Hepatocyte (in vitro differentiated cells): Measurements from ENCODE around the gene HOXD13. TPM values are rescaled to one million over a fixed set of nuclear protein-coding genes. Genes with fewer than 3 reads are reported as not detected.

Experiments used
- DNase-seq: peaks from one replicate; pipeline ENCODE4 v3.0.0-alpha.2; 2016; ENCODE audit warnings: low spot score
- H2AFZ ChIP-seq: fragments of 200-600 bp; sonication (generic); 2 replicates; pipeline ENCODE4 v1.6.0; 2016; ENCODE audit warnings: antibody characterized with exemption, mild to moderate bottlenecking
- H3K27ac ChIP-seq: fragments of 200-600 bp; sonication (generic); 2 replicates; pipeline ENCODE4 v1.5.1; 2016; ENCODE audit warnings: mild to moderate bottlenecking
- H3K27me3 ChIP-seq: fragments of 200-600 bp; sonication (generic); 2 replicates; pipeline ENCODE4 v1.6.1; 2016
- H3K36me3 ChIP-seq: fragments of 200-600 bp; sonication (generic); replicated peaks from 2 replicates; pipeline ENCODE4 v1.5.1; 2016; ENCODE audit warnings: low read depth; ENCODE audit not compliant: insufficient read depth
- H3K4me1 ChIP-seq: fragments of 200-600 bp; sonication (generic); 2 replicates; pipeline ENCODE4 v1.5.1; 2016; ENCODE audit warnings: mild to moderate bottlenecking, moderate library complexity; ENCODE audit not compliant: insufficient read depth
- H3K4me2 ChIP-seq: fragments of 200-600 bp; sonication (generic); 2 replicates; pipeline ENCODE4 v1.6.0; 2016
- H3K4me3 ChIP-seq: fragments of 200-600 bp; sonication (generic); 2 replicates; pipeline ENCODE4 v1.5.1; 2016; ENCODE audit warnings: mild to moderate bottlenecking
- H3K79me2 ChIP-seq: fragments of 200-600 bp; sonication (generic); 2 replicates; pipeline ENCODE4 v1.6.0; 2017; ENCODE audit warnings: mild to moderate bottlenecking
- H3K9me2 ChIP-seq: fragments of 200-600 bp; sonication (generic); replicated peaks from 2 replicates; pipeline ENCODE4 v1.6.0; 2017; ENCODE audit warnings: mild to moderate bottlenecking; ENCODE audit not compliant: insufficient read depth
- H3K9me3 ChIP-seq: fragments of 200-600 bp; sonication (generic); 2 replicates; pipeline ENCODE4 v1.5.1; 2016; ENCODE audit warnings: low read depth, mild to moderate bottlenecking
- H4K20me1 ChIP-seq: fragments of 200-600 bp; sonication (generic); 2 replicates; pipeline ENCODE4 v1.6.0; 2016; ENCODE audit warnings: mild to moderate bottlenecking; ENCODE audit not compliant: insufficient read depth, poor library complexity, severe bottlenecking
- EZH2 ChIP-seq: fragments of 200-600 bp; sonication (generic); IDR thresholded peaks from 2 replicates; pipeline ENCODE4 v1.6.1; 2016; ENCODE audit warnings: antibody characterized with exemption, mild to moderate bottlenecking, borderline replicate concordance
- EZH2phosphoT487 ChIP-seq: fragments of 200-600 bp; sonication (generic); IDR thresholded peaks from one replicate; pipeline ENCODE4 v1.6.1; 2018; ENCODE audit warnings: antibody characterized with exemption, mild to moderate bottlenecking, low read depth, moderate library complexity; ENCODE audit not compliant: unreplicated experiment, severe bottlenecking
- WGBS: methylation state at CpG from one replicate; pipeline ENCODE4 v1.1.6; 2016; ENCODE audit warnings: low lambda C conversion rate; ENCODE audit errors: missing lambda C conversion rate; 5-methylcytosine and 5-hydroxymethylcytosine counted together
- polyA plus RNA-seq: library from polyadenylated mRNA; unstranded; fragments of >200 nt; fragmentation: Nextera tagmentation; extraction: Ambion mirVana; gene quantifications from 2 replicates; pipeline ENCODE4 v1.2.1, GENCODE V29; 2016
- total RNA-seq: library from RNA; depleted of rRNA; stranded (reverse); fragments of >200 nt; gene quantifications from 2 replicates; pipeline ENCODE4 v1.2.3, GENCODE V29; 2014
- TF ChIP-seq, protein P1 (sequence below): fragments of 200-600 bp; sonication (generic); IDR thresholded peaks from 2 replicates; pipeline ENCODE4 v1.5.1; 2016; ENCODE audit warnings: antibody characterized with exemption, mild to moderate bottlenecking; ENCODE audit not compliant: poor library complexity

Gene HOXD13
- total and polyA plus RNA-seq, 2 experiments from 2014 or later: 24.7 to 37.2 TPM

DNA sequence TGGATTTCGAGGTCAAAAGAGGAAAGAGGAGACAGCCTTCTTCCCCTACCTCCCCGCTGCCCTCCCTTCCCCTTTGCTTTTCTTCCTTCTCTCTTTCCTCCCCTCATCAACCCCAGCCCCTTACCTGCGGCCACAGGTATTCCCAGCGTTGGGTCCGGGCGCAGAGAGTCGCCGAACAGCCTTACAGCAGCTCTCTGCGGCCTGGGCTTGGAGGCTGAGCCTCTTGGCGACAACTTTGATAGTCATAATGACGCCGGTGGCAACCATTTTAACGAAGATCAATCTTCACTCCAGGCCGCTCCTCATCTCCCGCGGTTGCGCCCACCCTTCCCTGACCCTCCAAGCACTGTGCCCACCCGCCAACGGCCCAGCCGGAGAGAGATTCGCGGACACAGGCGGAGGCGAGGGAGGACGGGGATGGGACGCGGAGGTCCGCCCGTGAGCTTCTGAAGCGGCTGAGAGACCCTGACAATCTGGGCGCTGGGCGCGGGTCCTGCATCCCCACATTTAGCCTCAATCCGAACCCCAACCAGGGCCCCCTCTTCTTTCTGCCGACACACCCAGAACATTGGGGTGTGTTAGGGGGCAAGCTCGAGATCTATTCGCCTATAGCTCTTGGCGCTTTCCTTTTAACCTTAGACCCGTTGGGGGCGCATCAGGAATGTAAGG lies 7.3 kb upstream of the HOXD13 start:
- TF ChIP-seq EZH2 (peak; percentile 66), EZH2phosphoT487 (no peak)
- no peak for DNase-seq
- Histone ChIP-seq H3K9me2 (no peaks in the 10 kb centered on the region), H3K4me1 (peaks cover 11% of the 10 kb centered on the region), H2AFZ (peak overlapping the region; percentile 22), H3K27me3 (peaks cover 98% of the 10 kb centered on the region), H3K36me3 (no peaks in the 10 kb centered on the region), H3K79me2 (peaks cover 55% of the 10 kb centered on the region), H3K9me3 (no peaks in the 10 kb centered on the region), H4K20me1 (no peaks in the 10 kb centered on the region), H3K4me3 (peak overlapping the region; percentile 51), H3K4me2 (peak overlapping the region; percentile 84), H3K27ac (peak overlapping the region; percentile 88)
- WGBS: 3% methylated on average over 36 of the region's 40 CpGs

DNA sequence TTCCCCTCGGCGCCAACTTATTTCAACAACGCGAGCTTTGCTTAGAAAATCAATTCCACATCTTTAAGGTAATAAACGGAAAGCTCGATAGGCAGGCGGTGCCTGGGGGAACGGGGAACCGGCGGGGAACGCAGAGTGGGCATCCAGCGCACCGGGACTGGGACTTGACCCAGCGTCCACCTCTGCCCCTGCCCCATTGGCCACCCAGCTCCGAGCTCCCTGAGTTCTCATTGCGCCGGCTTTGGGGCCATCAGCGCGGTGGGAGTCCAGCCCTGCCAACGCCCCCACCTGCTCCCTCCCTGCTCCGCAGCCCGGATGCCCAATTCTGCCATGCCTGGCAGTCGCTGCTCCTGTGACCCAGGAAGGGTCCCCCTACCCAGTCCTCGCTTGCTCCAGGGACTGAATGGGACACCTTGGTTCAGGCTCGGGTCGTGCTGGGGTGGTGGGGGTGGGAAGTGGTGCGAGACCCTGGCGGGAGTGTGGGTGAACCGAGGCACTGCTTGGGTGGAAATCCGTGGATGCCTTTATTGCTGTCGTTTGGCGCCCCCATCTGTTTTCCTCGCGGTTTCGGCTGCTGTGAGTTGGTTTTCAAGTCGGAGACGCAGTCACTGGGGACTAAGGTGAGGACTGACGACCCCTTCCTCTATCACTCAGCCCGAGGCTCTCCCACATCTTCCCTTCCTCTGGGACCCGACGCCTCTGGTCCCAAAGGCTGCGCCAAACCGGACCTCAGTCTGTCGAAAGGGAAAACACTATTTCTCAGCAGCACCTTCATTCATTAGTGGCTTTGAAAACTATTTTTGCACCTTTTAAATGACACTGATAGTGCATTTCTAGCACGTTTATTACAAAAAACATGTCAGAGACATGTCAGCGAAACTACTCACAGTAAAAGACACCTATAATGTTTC lies 6.4 kb upstream of the HOXD13 start:
- Histone ChIP-seq H3K27me3 (peaks cover 100% of the 10 kb centered on the region), H3K27ac (peak overlapping the region; percentile 88), H2AFZ (peak overlapping the region; percentile 22), H4K20me1 (no peaks in the 10 kb centered on the region), H3K9me2 (no peaks in the 10 kb centered on the region), H3K9me3 (no peaks in the 10 kb centered on the region), H3K4me3 (peak overlapping the region; percentile 51), H3K4me2 (peak overlapping the region; percentile 84), H3K36me3 (no peaks in the 10 kb centered on the region), H3K79me2 (peaks cover 56% of the 10 kb centered on the region), H3K4me1 (peaks cover 11% of the 10 kb centered on the region)
- 3% methylated on average over 41 of the region's 46 CpGs for WGBS
- peak; percentile 76 for DNase-seq
- TF ChIP-seq EZH2phosphoT487 (no peak), EZH2 (peak; percentile 9)
- TF ChIP-seq, protein P1, sequence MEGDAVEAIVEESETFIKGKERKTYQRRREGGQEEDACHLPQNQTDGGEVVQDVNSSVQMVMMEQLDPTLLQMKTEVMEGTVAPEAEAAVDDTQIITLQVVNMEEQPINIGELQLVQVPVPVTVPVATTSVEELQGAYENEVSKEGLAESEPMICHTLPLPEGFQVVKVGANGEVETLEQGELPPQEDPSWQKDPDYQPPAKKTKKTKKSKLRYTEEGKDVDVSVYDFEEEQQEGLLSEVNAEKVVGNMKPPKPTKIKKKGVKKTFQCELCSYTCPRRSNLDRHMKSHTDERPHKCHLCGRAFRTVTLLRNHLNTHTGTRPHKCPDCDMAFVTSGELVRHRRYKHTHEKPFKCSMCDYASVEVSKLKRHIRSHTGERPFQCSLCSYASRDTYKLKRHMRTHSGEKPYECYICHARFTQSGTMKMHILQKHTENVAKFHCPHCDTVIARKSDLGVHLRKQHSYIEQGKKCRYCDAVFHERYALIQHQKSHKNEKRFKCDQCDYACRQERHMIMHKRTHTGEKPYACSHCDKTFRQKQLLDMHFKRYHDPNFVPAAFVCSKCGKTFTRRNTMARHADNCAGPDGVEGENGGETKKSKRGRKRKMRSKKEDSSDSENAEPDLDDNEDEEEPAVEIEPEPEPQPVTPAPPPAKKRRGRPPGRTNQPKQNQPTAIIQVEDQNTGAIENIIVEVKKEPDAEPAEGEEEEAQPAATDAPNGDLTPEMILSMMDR: peak; percentile 73

DNA sequence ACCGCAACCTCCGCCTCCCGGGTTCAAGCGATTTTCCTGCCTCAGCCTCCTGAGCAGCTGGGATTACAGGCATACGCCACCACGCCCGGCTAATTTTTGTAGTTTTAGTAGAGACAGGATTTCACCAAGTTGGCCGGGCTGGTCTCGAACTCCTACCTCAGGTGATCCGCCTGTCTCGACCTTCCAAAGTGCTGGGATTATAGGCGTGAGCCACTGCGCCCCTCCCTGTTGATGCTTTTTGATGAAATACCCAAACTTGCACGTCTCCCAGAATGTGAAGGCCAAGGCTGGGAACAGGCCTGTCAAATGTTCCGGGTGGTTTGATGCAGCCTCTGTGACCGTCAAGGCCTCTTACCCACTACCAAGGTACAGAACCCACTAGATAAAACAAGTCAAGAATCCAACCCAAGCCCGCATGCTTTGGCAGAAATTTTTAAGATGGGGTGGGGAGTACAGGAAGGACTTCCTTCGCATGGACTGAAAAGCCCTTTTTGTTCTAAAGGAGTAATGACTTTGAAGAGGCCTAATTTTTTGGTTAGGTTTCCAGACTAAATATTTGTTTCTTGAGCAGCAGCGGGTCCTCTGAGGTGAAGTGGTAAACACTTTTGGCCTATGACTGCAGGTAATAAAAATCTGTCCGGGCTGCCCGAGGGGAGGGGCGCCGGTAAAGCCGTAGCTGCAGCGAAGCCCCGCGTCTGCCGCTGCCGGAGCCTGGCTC lies 5.0 kb upstream of the HOXD13 start:
- WGBS: 29% methylated on average over 29 of the region's 29 CpGs
- Histone ChIP-seq H3K36me3 (no peaks in the 10 kb centered on the region), H3K27ac (peak overlapping the region; percentile 48), H3K4me1 (peaks cover 11% of the 10 kb centered on the region), H3K4me3 (peak overlapping the region; percentile 50), H2AFZ (peak overlapping the region; percentile 59), H3K9me3 (no peaks in the 10 kb centered on the region), H3K9me2 (no peaks in the 10 kb centered on the region), H3K27me3 (peaks cover 98% of the 10 kb centered on the region), H4K20me1 (no peaks in the 10 kb centered on the region), H3K79me2 (peaks cover 59% of the 10 kb centered on the region), H3K4me2 (peak overlapping the region; percentile 88)
- TF ChIP-seq, protein P1: no peak
- TF ChIP-seq EZH2: no peak
- no peak for TF ChIP-seq EZH2phosphoT487
- DNase-seq: no peak
